Activated CD4-positive, alpha-beta T cell treated with anti-CD3 and anti-CD28 coated beads for 36 hours (primary cell): ENCODE results near the gene COX7B2. TPM values are rescaled to one million over a fixed set of nuclear protein-coding genes. Genes with fewer than 3 reads are reported as not detected.

ENCODE experiments used
- ATAC-seq: fragments of 200-7000 bp; cut with Tn5 transposase; one replicate; pipeline ENCODE4 v1.10.0; 2021; ENCODE audit warnings: mild to moderate bottlenecking, moderate library complexity
- CTCF ChIA-PET: fragments of 350-600 bp; sonication (Branson Sonifier 250); formaldehyde crosslinking; loops from one replicate; lab custom pipeline; 2021; ENCODE audit warnings: antibody characterized with exemption; lab: Charles Lee
- POLR2A ChIA-PET: fragments of 350-600 bp; sonication (Branson Sonifier 250); formaldehyde crosslinking; loops from one replicate; lab custom pipeline; 2021; ENCODE audit warnings: antibody characterized with exemption, inconsistent platforms; lab: Charles Lee
- DNase-seq: peaks from one replicate; pipeline ENCODE4 v3.0.0-alpha.2; 2020
- H3K27ac Mint-ChIP-seq: one replicate; pipeline ENCODE4 v1.8.0; 2021; ENCODE audit warnings: mixed read lengths
- H3K27me3 Mint-ChIP-seq: one replicate; pipeline ENCODE4 v1.8.0; 2021; ENCODE audit warnings: mixed read lengths
- H3K36me3 Mint-ChIP-seq: one replicate; pipeline ENCODE4 v1.8.0; 2021; ENCODE audit warnings: low read depth, mixed read lengths
- H3K4me1 Mint-ChIP-seq: one replicate; pipeline ENCODE4 v1.8.0; 2021; ENCODE audit warnings: mixed read lengths
- H3K4me3 Mint-ChIP-seq: one replicate; pipeline ENCODE4 v1.8.0; 2021; ENCODE audit warnings: mild to moderate bottlenecking, moderate library complexity, mixed read lengths
- H3K9me3 Mint-ChIP-seq: one replicate; pipeline ENCODE4 v1.8.0; 2021; ENCODE audit warnings: low read depth, mixed read lengths
- intact Hi-C, 2 experiments: fragments of 100-400 bp; cut with DNase I in 1 of 2; cut with micrococcal nuclease in 1 of 2; formaldehyde crosslinking; loops; one replicate each; pipeline versions ENCODE4 v1.14.2 to v1.15.1; 2022 to 2024; cut with DNase I, micrococcal nuclease
- total RNA-seq, 2 experiments: library from RNA; stranded (reverse); gene quantifications; one replicate each; pipeline ENCODE4 v1.2.3, GENCODE V29; 2021

The COX7B2 gene, protein sequence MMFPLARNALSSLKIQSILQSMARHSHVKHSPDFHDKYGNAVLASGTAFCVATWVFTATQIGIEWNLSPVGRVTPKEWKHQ
- not detected for total RNA-seq

DNA sequence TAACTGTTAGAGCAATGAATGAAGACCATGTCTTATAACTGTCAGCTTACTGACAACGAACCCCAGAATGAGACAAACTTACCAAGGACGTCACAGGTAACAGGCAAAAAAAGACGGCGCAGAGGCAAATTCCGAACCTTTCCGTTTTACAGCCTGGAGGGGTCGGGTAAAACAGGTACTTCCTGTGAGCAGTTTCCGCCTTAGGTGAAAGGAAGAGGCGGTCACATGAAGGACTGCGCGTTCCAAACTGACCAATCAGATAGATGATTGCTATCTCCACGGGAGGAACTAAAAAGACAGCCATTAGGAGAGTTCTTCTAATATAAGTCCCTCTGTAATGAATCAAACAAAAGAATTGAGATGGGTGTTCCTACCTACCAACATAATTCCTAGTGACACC is at the start of gene COX7B2:
Gene COX7B2, minus strand, starts transcription at position 168 of the 400 bp plus-strand sequence. CDS start 174,053 bp downstream, outside the sequence.
- H3K27ac Mint-ChIP-seq = no peak within 1 kb of the TSS
- intact Hi-C loops = no loop called here
- ChIA-PET POLR2A (no interaction called here), CTCF (no interaction called here)
- no peaks in the 10 kb centered on the region for H3K36me3 Mint-ChIP-seq
- ATAC-seq = no peak
- no peaks in the 10 kb centered on the region for H3K27me3 Mint-ChIP-seq
- no peaks in the 10 kb centered on the region for H3K9me3 Mint-ChIP-seq
- H3K4me1 Mint-ChIP-seq = no peaks in the 10 kb centered on the region
- no peak within 1 kb of the TSS for H3K4me3 Mint-ChIP-seq
- no peak for DNase-seq

DNA sequence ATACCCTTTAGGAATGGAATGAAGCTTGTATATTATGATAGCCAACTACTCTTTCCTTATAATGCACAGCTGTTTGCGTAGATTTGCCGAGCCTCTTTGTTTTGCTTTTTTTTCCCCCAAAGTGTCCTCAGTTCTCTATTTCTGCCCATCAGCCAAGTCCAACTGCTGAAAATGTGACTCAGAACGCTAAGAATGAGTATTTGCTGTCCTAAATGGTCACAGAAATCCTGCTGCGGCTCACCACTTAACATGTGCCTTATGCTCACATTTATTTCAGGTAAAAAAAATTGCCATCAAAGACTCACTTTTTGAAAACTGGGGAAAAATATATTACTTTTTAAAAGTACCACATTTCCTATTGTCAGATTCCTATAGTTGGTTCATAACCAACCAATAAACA is 47.4 kb upstream of the COX7B2 start:
- ATAC-seq = no peak
- no peaks in the 10 kb centered on the region for H3K36me3 Mint-ChIP-seq

DNA sequence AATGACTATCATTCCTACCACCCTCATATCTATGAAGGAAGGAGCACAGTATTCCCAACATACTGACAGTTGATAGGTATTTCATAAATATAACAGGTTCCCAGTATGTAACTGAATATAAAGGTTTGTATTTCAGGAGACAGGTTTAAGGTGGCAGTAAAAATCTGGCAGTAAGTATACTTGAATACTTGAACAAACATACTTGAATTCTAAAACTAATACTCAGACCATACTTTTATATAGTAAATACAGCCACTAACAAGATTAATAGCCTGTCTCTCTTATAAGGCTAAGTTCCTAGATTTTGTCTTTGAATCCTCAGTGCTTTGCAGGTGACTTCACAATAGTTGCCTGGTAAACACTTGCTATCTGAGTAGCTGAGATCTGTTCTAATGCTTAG is 46.6 kb upstream of the COX7B2 start:
- DNase-seq (no peak), ATAC-seq (no peak)
- POLR2A ChIA-PET = no interaction called here
- Mint-ChIP-seq H3K36me3 (no peaks in the 10 kb centered on the region), H3K9me3 (no peaks in the 10 kb centered on the region), H3K27me3 (peaks cover 4% of the 10 kb centered on the region), H3K4me1 (no peaks in the 10 kb centered on the region), H3K27ac (no peak overlapping the region), H3K4me3 (no peak overlapping the region)
- intact Hi-C loops = no loop called here
- CTCF ChIA-PET = no interaction called here

More for the DNA sequence above, 47.4 kb upstream of the COX7B2 start:
- no peak overlapping the region for H3K27ac Mint-ChIP-seq
- H3K4me1 Mint-ChIP-seq = no peaks in the 10 kb centered on the region
- H3K9me3 Mint-ChIP-seq = no peaks in the 10 kb centered on the region
- no peak for DNase-seq
- ChIA-PET POLR2A (no interaction called here), CTCF (no interaction called here)
- H3K27me3 Mint-ChIP-seq = peaks cover 7% of the 10 kb centered on the region
- no peak overlapping the region for H3K4me3 Mint-ChIP-seq
- intact Hi-C loops = no loop called here

DNA sequence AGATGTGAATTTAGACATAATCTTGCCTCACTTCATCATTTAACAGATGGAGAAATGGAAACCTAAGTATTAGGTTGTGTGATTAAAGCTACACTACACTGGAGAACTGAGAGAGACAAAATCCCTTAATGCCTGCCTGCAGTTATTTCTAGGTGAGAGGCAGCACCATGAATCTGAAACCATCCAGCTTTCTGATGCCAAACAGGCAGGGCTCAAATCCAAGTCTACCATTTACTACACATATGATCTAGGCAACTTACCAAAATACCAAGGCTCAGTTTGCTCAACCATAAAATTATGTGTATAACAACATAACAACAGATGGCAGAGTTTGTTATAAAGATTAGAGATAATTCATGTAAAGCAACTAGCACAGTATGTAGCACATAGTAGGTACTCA is 45.6 kb upstream of the COX7B2 start:
- Mint-ChIP-seq H3K27me3 (peaks cover 4% of the 10 kb centered on the region), H3K4me3 (no peak overlapping the region)
- intact Hi-C loops = no loop called here

DNA sequence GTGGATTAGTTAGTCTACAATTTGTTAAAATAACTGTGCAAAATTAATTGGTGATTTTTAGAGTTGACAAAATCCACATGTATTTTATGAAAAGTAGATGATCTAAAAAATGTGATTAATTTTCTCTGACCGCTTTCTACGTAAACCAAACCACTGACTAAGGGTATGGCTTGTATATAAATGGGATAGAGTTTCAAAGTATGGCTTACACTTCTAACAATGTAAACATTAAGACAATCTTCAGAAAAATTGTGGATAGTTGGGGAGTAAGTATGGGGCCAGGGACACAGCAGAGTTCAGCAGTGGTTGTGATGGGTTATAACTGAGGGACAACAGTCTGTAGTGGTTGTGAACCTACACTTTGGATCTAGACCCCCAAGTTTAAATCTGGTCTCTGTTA is 44.5 kb upstream of the COX7B2 start:
- Mint-ChIP-seq H3K36me3 (no peaks in the 10 kb centered on the region), H3K27ac (no peak overlapping the region), H3K27me3 (peaks cover 2% of the 10 kb centered on the region), H3K4me1 (no peaks in the 10 kb centered on the region), H3K4me3 (no peak overlapping the region), H3K9me3 (no peaks in the 10 kb centered on the region)
- intact Hi-C loops = no loop called here
- ATAC-seq (no peak), DNase-seq (no peak)
- POLR2A ChIA-PET = no interaction called here
- CTCF ChIA-PET = no interaction called here

More for the DNA sequence above, 45.6 kb upstream of the COX7B2 start:
- POLR2A ChIA-PET = no interaction called here
- CTCF ChIA-PET = no interaction called here
- Mint-ChIP-seq H3K36me3 (no peaks in the 10 kb centered on the region), H3K9me3 (no peaks in the 10 kb centered on the region), H3K27ac (no peak overlapping the region), H3K4me1 (no peaks in the 10 kb centered on the region)
- ATAC-seq = no peak
- DNase-seq = no peak

DNA sequence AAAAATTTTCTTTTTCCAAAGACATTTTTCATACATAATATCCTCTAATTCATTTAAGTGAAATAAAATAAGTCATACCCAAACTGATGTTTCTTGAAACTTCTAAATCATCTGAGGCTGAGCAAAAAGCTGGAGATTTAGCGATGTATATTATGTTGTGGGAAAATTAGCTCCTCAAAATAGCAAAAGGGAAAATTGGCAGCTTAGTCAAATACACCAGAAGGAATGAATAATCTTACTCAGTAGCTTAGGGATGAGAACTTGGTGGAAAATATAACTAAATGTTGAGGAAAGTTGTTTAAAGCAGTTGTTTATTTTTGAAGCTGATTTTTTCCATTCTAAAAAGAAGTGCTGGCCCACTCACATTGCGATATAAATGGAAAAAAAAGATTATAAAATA is 43.4 kb upstream of the COX7B2 start:
- no peak overlapping the region for H3K27ac Mint-ChIP-seq
- no peaks in the 10 kb centered on the region for H3K36me3 Mint-ChIP-seq
- DNase-seq (no peak), ATAC-seq (no peak)
- intact Hi-C loops = no loop called here
- H3K4me3 Mint-ChIP-seq = no peak overlapping the region
- ChIA-PET POLR2A (no interaction called here), CTCF (interaction anchor here (0.8 kb wide), 1 partner anchor 10 kb away, joined by 3 read pairs; no protein-coding TSS in a partner anchor)
- H3K4me1 Mint-ChIP-seq = no peaks in the 10 kb centered on the region
- no peaks in the 10 kb centered on the region for H3K9me3 Mint-ChIP-seq
- H3K27me3 Mint-ChIP-seq = peaks cover 2% of the 10 kb centered on the region

DNA sequence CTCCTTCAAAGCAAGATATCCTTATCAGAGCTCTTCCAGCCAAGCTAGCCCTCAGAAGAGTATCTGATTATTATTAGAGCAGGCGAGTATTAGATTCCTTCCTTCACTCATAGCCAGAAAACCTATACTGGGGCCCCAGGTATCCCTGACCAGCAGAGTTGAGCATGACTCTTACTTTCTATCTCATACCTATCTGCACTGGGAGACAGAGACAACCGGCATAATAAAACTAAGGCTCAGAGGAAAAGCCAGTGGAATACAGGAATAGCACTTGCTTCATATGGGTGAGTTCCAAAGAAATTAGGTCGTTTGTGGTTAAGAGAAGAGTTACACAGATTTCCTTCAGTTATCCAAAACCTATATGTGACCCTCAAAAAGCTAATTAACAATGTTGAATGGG is 41.8 kb upstream of the COX7B2 start:
- no peaks in the 10 kb centered on the region for H3K9me3 Mint-ChIP-seq
- POLR2A ChIA-PET = no interaction called here

DNA sequence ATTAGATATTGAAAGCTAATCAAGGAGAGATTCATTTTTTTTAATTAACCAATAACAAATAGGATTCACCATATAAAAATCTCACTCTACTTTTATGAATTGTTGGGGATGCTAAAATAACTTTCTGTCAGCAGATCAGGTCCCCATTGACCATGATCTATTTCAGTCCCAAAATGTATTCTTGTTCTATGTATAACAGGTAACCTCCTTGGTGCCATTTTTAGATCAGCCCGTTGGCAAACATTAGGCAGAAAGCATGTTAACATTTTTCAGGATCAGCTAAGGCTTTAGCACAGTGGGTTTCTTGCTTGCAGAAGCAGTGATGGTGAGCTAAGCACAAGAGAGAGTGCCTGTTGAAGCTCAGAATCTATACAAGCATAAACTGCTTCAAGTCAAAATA is 40.8 kb upstream of the COX7B2 start:
- Mint-ChIP-seq H3K36me3 (no peaks in the 10 kb centered on the region), H3K27ac (no peak overlapping the region), H3K9me3 (no peaks in the 10 kb centered on the region), H3K4me3 (no peak overlapping the region), H3K4me1 (no peaks in the 10 kb centered on the region), H3K27me3 (peaks cover 2% of the 10 kb centered on the region)
- ChIA-PET POLR2A (no interaction called here), CTCF (interaction anchor here (0.9 to 1.3 kb wide), 3 partner anchors 12 to 84 kb away, joined by 3 to 4 read pairs (median 3); no protein-coding TSS in a partner anchor)
- ATAC-seq (no peak), DNase-seq (no peak)
- intact Hi-C loops = no loop called here

More for the DNA sequence above, 41.8 kb upstream of the COX7B2 start:
- ATAC-seq = no peak
- DNase-seq = no peak
- Mint-ChIP-seq H3K27ac (no peak overlapping the region), H3K27me3 (peaks cover 2% of the 10 kb centered on the region), H3K36me3 (no peaks in the 10 kb centered on the region), H3K4me3 (no peak overlapping the region), H3K4me1 (no peaks in the 10 kb centered on the region)
- intact Hi-C loops = no loop called here
- CTCF ChIA-PET = interaction anchor here (1.1 to 1.2 kb wide), 2 partner anchors 20 to 24 kb away, joined by 3 to 4 read pairs; no protein-coding TSS in a partner anchor

DNA sequence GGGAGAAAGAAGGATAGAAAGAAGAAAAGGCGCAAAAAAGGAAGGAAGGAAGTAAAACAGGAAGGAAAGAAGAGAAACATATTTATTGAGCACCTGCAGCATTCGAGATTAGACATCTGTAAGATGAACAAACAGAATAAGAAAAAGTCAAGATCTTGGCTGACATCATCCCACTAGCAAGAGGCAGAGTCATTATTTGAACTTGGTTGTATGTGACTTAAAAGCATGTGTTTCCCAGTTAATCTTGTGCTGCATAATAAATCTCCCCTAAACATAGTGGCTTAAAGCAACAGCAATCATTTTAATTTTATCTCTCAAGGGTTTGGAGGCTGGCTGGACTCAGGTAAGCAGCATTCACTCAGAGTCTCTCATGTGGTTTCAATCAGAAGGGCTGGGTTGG is 38.5 kb upstream of the COX7B2 start:
- Mint-ChIP-seq H3K36me3 (no peaks in the 10 kb centered on the region), H3K4me1 (no peaks in the 10 kb centered on the region), H3K4me3 (no peak overlapping the region), H3K27ac (no peak overlapping the region), H3K9me3 (no peaks in the 10 kb centered on the region), H3K27me3 (no peaks in the 10 kb centered on the region)
- intact Hi-C loops = no loop called here
- ChIA-PET POLR2A (no interaction called here), CTCF (no interaction called here)
- no peak for DNase-seq
- ATAC-seq = no peak

DNA sequence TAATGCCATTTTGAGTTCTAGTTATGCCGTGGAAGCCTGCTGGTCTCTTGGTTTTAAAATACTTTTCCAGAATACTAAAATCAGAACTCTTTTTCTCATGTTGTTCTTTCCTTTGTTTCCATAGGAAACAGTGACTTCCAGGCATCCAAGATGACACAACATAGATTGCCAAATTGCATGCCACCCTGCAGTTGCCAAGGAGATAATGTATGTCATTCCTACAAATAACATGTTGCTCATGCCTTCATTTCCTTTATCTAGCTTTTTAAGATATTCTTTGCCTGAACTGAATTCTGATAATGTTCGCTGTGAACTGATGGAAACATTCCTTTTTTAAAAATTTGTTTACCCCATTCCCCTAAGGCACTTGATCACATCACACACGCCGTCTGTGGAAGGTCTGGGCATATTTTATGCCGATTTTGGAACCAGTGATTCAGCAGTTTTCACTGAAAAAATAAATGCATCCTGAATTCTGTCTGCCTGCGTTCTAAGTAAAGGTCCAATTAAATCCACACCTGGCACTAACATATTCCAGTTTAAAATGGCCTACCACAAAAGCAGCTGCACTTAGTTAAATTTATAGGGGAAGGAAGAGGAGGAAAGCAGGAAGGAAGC is 38.0 kb upstream of the COX7B2 start:
- Mint-ChIP-seq H3K27me3 (no peaks in the 10 kb centered on the region), H3K4me3 (no peak overlapping the region), H3K9me3 (no peaks in the 10 kb centered on the region), H3K27ac (no peak overlapping the region), H3K4me1 (no peaks in the 10 kb centered on the region), H3K36me3 (no peaks in the 10 kb centered on the region)
- POLR2A ChIA-PET = no interaction called here
- intact Hi-C loops = no loop called here
- ATAC-seq (no peak), DNase-seq (no peak)
- CTCF ChIA-PET = no interaction called here

DNA sequence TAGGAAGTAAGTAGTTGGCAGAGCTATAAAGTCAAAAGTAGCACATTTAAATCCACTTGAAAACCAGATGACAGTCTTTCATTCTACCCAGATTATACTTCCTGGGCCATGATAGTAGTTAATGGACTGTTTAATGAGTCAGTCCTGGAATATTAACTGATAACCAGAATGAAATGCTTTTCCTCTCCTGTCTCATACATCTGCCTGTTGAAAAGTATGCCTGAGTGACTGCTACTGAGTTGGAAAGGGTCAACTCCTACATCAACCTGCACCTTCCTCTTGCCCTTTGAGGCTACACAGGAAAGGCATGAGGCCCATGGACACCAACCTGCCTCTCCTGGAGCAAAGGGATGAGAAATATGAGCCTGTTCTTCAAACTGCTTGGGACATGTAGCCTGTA is 36.0 kb upstream of the COX7B2 start:
- DNase-seq (no peak), ATAC-seq (no peak)
- no peak overlapping the region for H3K27ac Mint-ChIP-seq
- H3K27me3 Mint-ChIP-seq = peaks cover 3% of the 10 kb centered on the region
- H3K9me3 Mint-ChIP-seq = no peaks in the 10 kb centered on the region
- ChIA-PET CTCF (interaction anchor here (1.1 kb wide), 1 partner anchor 70 kb away, joined by 3 read pairs; no protein-coding TSS in a partner anchor), POLR2A (interaction anchor here (0.6 kb wide), 1 partner anchor 1799 kb away, joined by 3 read pairs; no protein-coding TSS in a partner anchor)
- H3K4me3 Mint-ChIP-seq = no peak overlapping the region
- H3K4me1 Mint-ChIP-seq = no peaks in the 10 kb centered on the region
- intact Hi-C loops = no loop called here
- no peaks in the 10 kb centered on the region for H3K36me3 Mint-ChIP-seq

DNA sequence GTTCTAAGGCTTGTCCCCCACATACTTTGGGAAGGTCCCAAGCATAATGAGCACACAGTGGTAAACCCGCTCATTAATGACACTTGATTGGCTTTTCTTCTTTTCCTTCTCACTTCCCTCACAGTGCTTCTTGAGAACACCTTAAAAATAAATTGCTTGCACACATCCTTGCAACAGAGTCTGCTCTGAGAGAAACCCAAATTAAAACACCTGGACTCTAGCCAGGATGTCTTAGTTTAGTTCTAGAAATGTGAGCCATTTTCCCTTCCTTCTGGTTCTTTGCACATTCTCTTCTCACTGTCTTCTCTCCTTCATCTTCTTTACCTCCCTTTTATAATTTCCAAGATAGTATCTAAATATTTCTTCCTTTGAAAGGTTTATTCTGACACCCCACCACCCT is 35.3 kb upstream of the COX7B2 start:
- CTCF ChIA-PET = interaction anchor here (1.1 kb wide), 1 partner anchor 71 kb away, joined by 3 read pairs; no protein-coding TSS in a partner anchor
- POLR2A ChIA-PET = no interaction called here
- H3K27me3 Mint-ChIP-seq = peaks cover 3% of the 10 kb centered on the region
- DNase-seq (no peak), ATAC-seq (no peak)
- no peak overlapping the region for H3K4me3 Mint-ChIP-seq
- H3K4me1 Mint-ChIP-seq = no peaks in the 10 kb centered on the region
- H3K27ac Mint-ChIP-seq = no peak overlapping the region
- no peaks in the 10 kb centered on the region for H3K36me3 Mint-ChIP-seq
- intact Hi-C loops = no loop called here
- H3K9me3 Mint-ChIP-seq = no peaks in the 10 kb centered on the region
